ENCODE data around the gene CCDC141. TPM values are rescaled to one million over a fixed set of nuclear protein-coding genes. Genes with fewer than 3 reads are reported as not detected.
"Not testable (repeated sequence)": the region's sequence is repeated elsewhere in the genome, so short reads cannot be mapped to it uniquely, and the experiment has no call there.

Gene CCDC141
- polyA plus RNA-seq, 2 of the 4 experiments (the other 2 are of a cell fraction) = not detected

GRCh38 chr2:179057737-179058136 lies 7.8 kb upstream of the CCDC141 start:
- no peak for ATAC-seq
- Histone ChIP-seq H3K4me1 (peaks cover 12% of the 10 kb centered on the region; the same call in 1 of the 3 replicates), H3K27ac (peak overlapping the region in 1 of 2 experiments; percentile 27; a peak in 1 of 6 replicates), H3K9me3 (no peaks in the 10 kb centered on the region), H3K4me2 (no peak overlapping the region), H3K4me3 (no peak overlapping the region)
- 65% methylated on average over 5 of the region's 5 CpGs for WGBS (ENCODE audit: missing lambda C conversion rate)
- POLR2A ChIA-PET = no interaction called here
- CTCF ChIA-PET = no interaction called here
- no peak for FAIRE-seq
- DNase-seq (ENCODE audit: low read depth in 1 of 2, low spot score in 1 of 2) = no peak
- no peak for TF ChIP-seq HDAC2 (IDR thresholded peaks at IDR 0.05)
- TF ChIP-seq JUN (IDR thresholded peaks at IDR 0.05) = no peak
- TF ChIP-seq POLR2A (IDR thresholded peaks at IDR 0.05; ENCODE audit: low read length) = no peak
- no peak for TF ChIP-seq ZFP36 (IDR thresholded peaks at IDR 0.05; ENCODE audit: borderline replicate concordance, partially characterized antibody)
- no peak for TF ChIP-seq NPAS2 (CRISPR knock-in tag; IDR thresholded peaks at IDR 0.05; ENCODE audit: borderline replicate concordance)
- no peak for TF ChIP-seq CTCF (IDR thresholded peaks at IDR 0.05)
- TF ChIP-seq FOSL2 (IDR thresholded peaks at IDR 0.05) = no peak
- TF ChIP-seq FOSL2 (CRISPR knock-in tag; IDR thresholded peaks at IDR 0.05) = no peak
- TF ChIP-seq RFX5 (IDR thresholded peaks at IDR 0.05) = no peak
- no peak for TF ChIP-seq ZNF302 (CRISPR knock-in tag; IDR thresholded peaks at IDR 0.05)
- no peak for TF ChIP-seq RARB (CRISPR knock-in tag; IDR thresholded peaks at IDR 0.05)
- no peak for TF ChIP-seq TFCP2L1 (CRISPR knock-in tag; IDR thresholded peaks at IDR 0.05)
- no peak for TF ChIP-seq EP300 (IDR thresholded peaks at IDR 0.05)
- no peak for TF ChIP-seq RNF2 (IDR thresholded peaks at IDR 0.05; ENCODE audit: borderline replicate concordance, low read depth)
- no peak for TF ChIP-seq ELK1 (IDR thresholded peaks at IDR 0.05; ENCODE audit: low read depth, low read length)
- no peak for TF ChIP-seq EHF (CRISPR knock-in tag; IDR thresholded peaks at IDR 0.05)
- no peak for TF ChIP-seq USF2 (IDR thresholded peaks at IDR 0.05)
- TF ChIP-seq FOXS1 (CRISPR knock-in tag; IDR thresholded peaks at IDR 0.05) = no peak
- TF ChIP-seq EHMT2 (IDR thresholded peaks at IDR 0.05; ENCODE audit: low read depth) = no peak
- TF ChIP-seq E2F6 (IDR thresholded peaks at IDR 0.05; ENCODE audit: borderline replicate concordance, low read depth) = no peak
- no peak for TF ChIP-seq HES2 (IDR thresholded peaks at IDR 0.05)

GRCh38 chr2:179053568-179053967 lies 3.6 kb upstream of the CCDC141 start:
- FAIRE-seq; ATAC-seq; H3K4me3 ChIP-seq; H3K9me3 ChIP-seq; H3K4me2 ChIP-seq; H3K4me1 ChIP-seq; CTCF ChIA-PET; POLR2A ChIA-PET; H3K27ac ChIP-seq; DNase-seq (ENCODE audit: low read depth in 1 of 2, low spot score in 1 of 2): not testable (repeated sequence)
- 53% methylated on average over 3 of the region's 3 CpGs for WGBS (ENCODE audit: missing lambda C conversion rate)

- no peak for DNase-seq (ENCODE audit: low read depth in 1 of 2, low spot score in 1 of 2)
- no peak for ATAC-seq
- Histone ChIP-seq H3K4me1 (no peaks in the 10 kb centered on the region), H3K9me3 (no peaks in the 10 kb centered on the region), H3K27ac (no peak overlapping the region), H3K4me3 (no peak overlapping the region), H3K4me2 (no peak overlapping the region)
- no peak for FAIRE-seq
- ChIA-PET POLR2A (no interaction called here), CTCF (no interaction called here)
- TF ChIP-seq EHMT2 (IDR thresholded peaks at IDR 0.05; ENCODE audit: low read depth) (no peak), MAX (IDR thresholded peaks at IDR 0.05) (no peak), CBX8 (IDR thresholded peaks at IDR 0.05) (no peak), RNF2 (IDR thresholded peaks at IDR 0.05; ENCODE audit: borderline replicate concordance, low read depth) (no peak), HDAC2 (IDR thresholded peaks at IDR 0.05) (no peak), HES2 (IDR thresholded peaks at IDR 0.05) (no peak), NFE2L2 (conservative IDR thresholded peaks at IDR 0.05; ENCODE audit: low read length) (no peak), ELK1 (IDR thresholded peaks at IDR 0.05; ENCODE audit: low read depth, low read length) (no peak)
- WGBS (ENCODE audit: missing lambda C conversion rate) = 69% methylated on average over 4 of the region's 4 CpGs
Measured at GRCh38 chr2:179051250-179051649, 1.3 kb upstream of the CCDC141 start.

Measured in A549 (cell line).